ENCODE data around the gene RESP18.

RESP18 gene

DNA sequence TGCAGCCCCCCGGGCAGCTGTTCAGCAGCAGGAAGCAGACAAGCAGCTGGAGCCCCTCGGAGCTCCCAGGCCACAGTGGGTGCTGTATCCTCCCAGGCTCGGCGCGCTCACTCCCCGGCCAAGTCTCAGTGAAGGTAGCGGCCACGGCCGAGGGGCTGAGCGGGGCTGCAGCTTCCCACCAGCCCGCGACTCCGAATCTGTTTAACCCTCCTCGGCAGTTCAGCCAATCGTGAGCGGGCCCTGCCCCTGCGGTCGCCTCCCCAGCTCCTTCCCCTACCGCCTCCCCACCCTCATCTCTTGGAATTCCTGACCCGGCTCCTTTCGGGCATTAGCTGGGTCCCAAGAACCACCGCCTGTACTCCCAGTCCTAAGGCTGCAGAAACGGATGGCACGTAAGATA lies at the start of gene RESP18:
Gene RESP18 (minus strand): TSS at position 203 of the 400 bp plus-strand sequence.
- DNase-seq (ENCODE audit: extremely low read depth, low read depth): no peak
- no peak within 1 kb of the TSS for H3K4me3 ChIP-seq (replicated peaks; ENCODE audit: low read depth, low read length)
- TF ChIP-seq, protein P1, sequence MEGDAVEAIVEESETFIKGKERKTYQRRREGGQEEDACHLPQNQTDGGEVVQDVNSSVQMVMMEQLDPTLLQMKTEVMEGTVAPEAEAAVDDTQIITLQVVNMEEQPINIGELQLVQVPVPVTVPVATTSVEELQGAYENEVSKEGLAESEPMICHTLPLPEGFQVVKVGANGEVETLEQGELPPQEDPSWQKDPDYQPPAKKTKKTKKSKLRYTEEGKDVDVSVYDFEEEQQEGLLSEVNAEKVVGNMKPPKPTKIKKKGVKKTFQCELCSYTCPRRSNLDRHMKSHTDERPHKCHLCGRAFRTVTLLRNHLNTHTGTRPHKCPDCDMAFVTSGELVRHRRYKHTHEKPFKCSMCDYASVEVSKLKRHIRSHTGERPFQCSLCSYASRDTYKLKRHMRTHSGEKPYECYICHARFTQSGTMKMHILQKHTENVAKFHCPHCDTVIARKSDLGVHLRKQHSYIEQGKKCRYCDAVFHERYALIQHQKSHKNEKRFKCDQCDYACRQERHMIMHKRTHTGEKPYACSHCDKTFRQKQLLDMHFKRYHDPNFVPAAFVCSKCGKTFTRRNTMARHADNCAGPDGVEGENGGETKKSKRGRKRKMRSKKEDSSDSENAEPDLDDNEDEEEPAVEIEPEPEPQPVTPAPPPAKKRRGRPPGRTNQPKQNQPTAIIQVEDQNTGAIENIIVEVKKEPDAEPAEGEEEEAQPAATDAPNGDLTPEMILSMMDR (IDR thresholded peaks at IDR 0.05; ENCODE audit: low read depth, low read length, missing control alignments): no peak

DNA sequence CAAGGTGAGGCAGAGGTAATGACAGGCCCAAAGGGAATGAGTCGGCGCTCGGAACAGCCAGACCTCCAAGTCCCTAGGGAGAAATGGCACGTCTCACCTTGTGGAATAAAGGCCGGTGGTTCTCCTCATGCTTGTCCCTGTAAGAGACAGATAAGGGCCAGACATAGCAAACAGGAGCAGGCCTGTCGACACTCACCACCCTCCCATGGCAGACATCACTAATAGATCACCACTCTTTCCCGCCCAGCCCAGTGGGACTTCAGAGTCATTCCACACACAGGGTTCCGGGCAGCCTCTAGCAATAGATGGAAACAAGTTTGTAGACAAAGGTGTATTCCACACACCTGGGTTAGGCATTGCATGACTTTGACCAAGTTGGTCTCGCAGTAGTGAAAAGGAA lies 48.9 kb upstream of the RESP18 start:
- no peak overlapping the region for H3K4me3 ChIP-seq (replicated peaks; ENCODE audit: low read depth, low read length)
- TF ChIP-seq, protein P1 (IDR thresholded peaks at IDR 0.05; ENCODE audit: low read depth, low read length, missing control alignments): no peak
- DNase-seq (ENCODE audit: extremely low read depth, low read depth): no peak

DNA sequence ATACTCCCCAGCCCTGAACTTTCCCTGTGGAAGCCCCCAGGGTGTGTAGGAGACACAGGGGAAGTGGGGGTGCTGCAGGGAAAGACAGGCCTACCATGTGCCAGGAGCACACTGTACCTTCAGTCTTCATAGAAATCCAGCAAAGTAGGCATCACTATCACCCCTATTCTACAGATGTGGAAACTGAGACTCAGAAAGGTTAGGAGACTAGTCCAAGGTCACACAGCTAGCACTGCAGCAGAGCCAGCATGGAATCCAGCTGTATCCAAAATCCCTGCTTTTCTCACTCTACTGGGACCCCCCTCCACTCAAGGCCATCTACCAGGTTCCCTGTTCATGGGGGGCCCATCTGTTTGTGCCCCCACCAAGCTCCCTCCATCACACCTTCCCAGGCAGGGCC lies 48.4 kb upstream of the RESP18 start:
- H3K4me3 ChIP-seq (replicated peaks; ENCODE audit: low read depth, low read length): no peak overlapping the region
- TF ChIP-seq, protein P1 (IDR thresholded peaks at IDR 0.05; ENCODE audit: low read depth, low read length, missing control alignments): no peak
- no peak for DNase-seq (ENCODE audit: extremely low read depth, low read depth)

DNA sequence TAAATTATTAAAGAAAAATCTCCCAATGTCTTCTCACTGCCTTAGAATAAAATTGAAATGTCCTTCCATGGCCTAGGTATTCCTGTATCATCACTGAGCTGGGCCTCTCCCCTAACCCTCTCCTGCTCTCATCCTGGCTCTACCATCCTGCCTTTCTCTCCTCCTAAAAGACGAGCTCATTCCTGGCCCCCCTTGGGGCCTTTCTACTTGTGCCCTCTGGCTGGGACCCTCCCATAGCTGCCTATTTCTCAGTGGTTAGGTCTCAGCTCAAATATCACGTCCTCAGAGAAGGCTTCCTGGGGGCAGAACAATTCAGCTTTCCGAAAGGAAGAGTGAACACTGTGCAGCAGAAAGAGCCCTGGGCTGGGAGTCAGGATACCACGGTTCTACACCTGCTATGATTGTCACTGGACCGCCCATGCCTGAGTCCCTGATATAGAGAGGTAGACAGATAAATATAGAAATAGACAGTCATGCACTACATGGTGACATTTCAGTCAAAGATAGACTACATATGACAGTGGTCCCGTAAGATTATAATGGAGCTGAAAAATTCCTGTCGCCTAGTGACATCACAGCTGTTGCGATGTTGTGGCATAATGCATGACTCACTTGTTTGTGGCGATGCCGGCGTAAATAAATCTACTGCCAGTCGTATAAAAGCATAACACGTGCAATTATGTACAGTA lies 45.8 kb upstream of the RESP18 start:
- DNase-seq (ENCODE audit: extremely low read depth, low read depth): no peak
- TF ChIP-seq, protein P1 (IDR thresholded peaks at IDR 0.05; ENCODE audit: low read depth, low read length, missing control alignments): no peak
- no peak overlapping the region for H3K4me3 ChIP-seq (replicated peaks; ENCODE audit: low read depth, low read length)

DNA sequence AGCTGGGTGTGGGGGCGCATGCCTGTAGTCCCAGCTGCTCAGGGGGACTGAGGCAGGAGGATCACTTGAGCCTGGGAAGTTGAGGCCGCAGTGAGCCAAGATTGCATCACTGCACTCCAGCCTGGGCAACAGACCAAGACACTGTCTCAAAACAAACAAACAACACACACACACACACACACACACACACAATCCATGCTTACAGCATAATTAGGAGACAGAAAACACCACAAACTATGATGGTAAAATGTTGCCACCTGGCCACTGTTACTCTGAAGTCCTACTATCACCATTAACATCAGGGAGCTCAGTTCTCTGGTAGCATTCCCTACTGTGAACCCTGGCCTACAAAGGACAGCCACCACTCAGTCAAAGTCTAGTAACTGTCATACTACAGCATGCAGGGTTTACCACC lies 36.9 kb upstream of the RESP18 start:
- TF ChIP-seq, protein P1 (IDR thresholded peaks at IDR 0.05; ENCODE audit: low read depth, low read length, missing control alignments): no peak
- no peak overlapping the region for H3K4me3 ChIP-seq (replicated peaks; ENCODE audit: low read depth, low read length)
- DNase-seq (ENCODE audit: extremely low read depth, low read depth): no peak

DNA sequence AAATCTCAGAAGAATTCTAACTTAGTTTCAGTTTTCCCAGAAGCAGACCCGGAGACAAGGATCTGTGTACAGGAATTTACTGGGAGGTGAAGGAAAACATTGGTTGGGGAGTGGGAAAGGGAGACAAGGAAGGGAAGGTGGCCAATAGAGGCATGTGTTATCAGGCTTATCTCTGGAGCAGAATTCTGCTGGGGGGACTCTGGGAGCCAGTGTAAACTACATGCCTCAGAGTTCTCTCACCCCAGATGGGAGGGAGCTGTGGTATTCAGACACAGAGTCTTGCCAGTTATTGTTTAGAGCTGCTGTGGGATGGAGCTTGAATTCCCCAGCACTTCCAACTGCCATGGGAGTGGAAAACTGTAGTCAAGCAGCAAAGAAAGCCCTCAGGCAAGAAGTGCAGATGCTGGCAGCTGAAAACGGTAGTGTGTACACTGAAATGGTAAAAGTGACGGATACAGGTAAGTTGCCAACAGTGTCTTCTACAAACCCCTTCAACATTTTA lies 36.2 kb upstream of the RESP18 start:
- TF ChIP-seq, protein P1 (IDR thresholded peaks at IDR 0.05; ENCODE audit: low read depth, low read length, missing control alignments): no peak
- peak; percentile 31 for DNase-seq (ENCODE audit: extremely low read depth, low read depth)
- H3K4me3 ChIP-seq (replicated peaks; ENCODE audit: low read depth, low read length): no peak overlapping the region
